SK-N-SH (cell line): ENCODE data around the gene VPS25. TPM values are rescaled to one million over a fixed set of nuclear protein-coding genes. Genes with fewer than 3 reads are reported as not detected.

Experiments
- CTCF ChIA-PET: fragments of 300-600, 350-600 bp; formaldehyde crosslinking; extraction: SDS; loops from one replicate; lab custom pipeline; 2021; lab: Yijun Ruan, JAX
- POLR2A ChIA-PET: fragments of 350-600 bp; sonication (Branson Sonifier 250); formaldehyde crosslinking; extraction: SDS; loops from one replicate; lab custom pipeline; 2020; ENCODE audit warnings: antibody characterized with exemption, inconsistent platforms; lab: Yijun Ruan, JAX
- DNase-seq: peaks from one replicate; pipeline ENCODE4 v3.0.0; 2012
- H2AFZ ChIP-seq: fragments of 200-600 bp; sonication (generic); 2 replicates; pipeline ENCODE4 v1.8.1; 2016; ENCODE audit warnings: antibody characterized with exemption, mild to moderate bottlenecking, low read depth
- H3F3A ChIP-seq: fragments of 200-600 bp; sonication (generic); replicated peaks from 2 replicates; pipeline ENCODE3; 2016; ENCODE audit warnings: antibody characterized with exemption, mild to moderate bottlenecking; ENCODE audit not compliant: insufficient read depth
- H3K27ac ChIP-seq, 2 experiments: fragments of 200-500 bp in 1 of 2; fragments of 200-600 bp in 1 of 2; sonication (Bioruptor generic) in 1 of 2; sonication (generic), shearing (Covaris generic) in 1 of 2; 2 replicates each; pipeline versions ENCODE4 v1.5.1 to v1.6.1; 2014 to 2016; ENCODE audit warnings: low read depth in 2 of 2, inconsistent platforms in 1 of 2, low read length in 1 of 2, mild to moderate bottlenecking in 1 of 2, mixed read lengths in 1 of 2
- H3K27me3 ChIP-seq: fragments of 200-600 bp; sonication (generic), shearing (Covaris generic); 2 replicates; pipeline ENCODE4 v1.6.1; 2016; ENCODE audit warnings: mixed run types; ENCODE audit not compliant: insufficient read depth
- H3K36me3 ChIP-seq, 2 experiments: fragments of 200-500 bp in 1 of 2; fragments of 200-600 bp in 1 of 2; sonication (Bioruptor generic) in 1 of 2; sonication (generic) in 1 of 2; replicated peaks in 1 of 2; 2 replicates each; pipeline versions ENCODE3 to v1.5.1; 2014 to 2016; ENCODE audit warnings: low read length in 1 of 2, mild to moderate bottlenecking in 1 of 2; ENCODE audit not compliant: insufficient read depth in 2 of 2, control insufficient read depth in 1 of 2
- H3K4me1 ChIP-seq, 2 experiments: fragments of 200-500 bp in 1 of 2; fragments of 200-600 bp in 1 of 2; sonication (Bioruptor generic) in 1 of 2; sonication (generic), shearing (Covaris generic) in 1 of 2; 2 replicates each; pipeline versions ENCODE4 v1.5.1 to v1.6.1; 2014 to 2016; ENCODE audit warnings: low read depth in 1 of 2, low read length in 1 of 2, mixed run types in 1 of 2; ENCODE audit not compliant: insufficient read depth in 2 of 2, control insufficient read depth in 1 of 2
- H3K4me2 ChIP-seq: fragments of 200-600 bp; sonication (generic), shearing (Covaris generic); 2 replicates; pipeline ENCODE4 v1.6.1; 2017; ENCODE audit warnings: mixed run types
- H3K4me3 ChIP-seq, 2 experiments: fragments of 200-500 bp in 1 of 2; fragments of 200-600 bp in 1 of 2; sonication (Bioruptor generic) in 1 of 2; sonication (generic), shearing (Covaris generic) in 1 of 2; 2 replicates each; pipeline versions ENCODE4 v1.5.1 to v1.8.1; 2014 to 2016; ENCODE audit warnings: low read depth in 2 of 2, inconsistent platforms in 1 of 2, low read length in 1 of 2, mild to moderate bottlenecking in 1 of 2, mixed read lengths in 1 of 2, moderate library complexity in 1 of 2
- H3K79me2 ChIP-seq: fragments of 200-600 bp; sonication (generic); 2 replicates; pipeline ENCODE4 v1.8.1; 2017; ENCODE audit warnings: mild to moderate bottlenecking; ENCODE audit not compliant: insufficient read depth
- H3K9ac ChIP-seq: fragments of 200-600 bp; sonication (generic); 2 replicates; pipeline ENCODE4 v1.6.1; 2017; ENCODE audit warnings: mixed run types
- H3K9me2 ChIP-seq: fragments of 200-600 bp; sonication (generic); 2 replicates; pipeline ENCODE4 v1.6.1; 2017; ENCODE audit warnings: mixed run types
- H3K9me3 ChIP-seq: fragments of 200-600 bp; sonication (generic); 2 replicates; pipeline ENCODE4 v1.6.1; 2017; ENCODE audit warnings: mixed run types, mild to moderate bottlenecking, moderate library complexity
- H4K20me1 ChIP-seq: fragments of 200-600 bp; sonication (generic); 2 replicates; pipeline ENCODE4 v1.6.1; 2017; ENCODE audit warnings: mild to moderate bottlenecking, mixed run types; ENCODE audit not compliant: insufficient read depth
- CHD2 ChIP-seq: fragments of 150-350 bp; IDR thresholded peaks from 2 replicates; pipeline ENCODE4 v1.6.1; 2018; ENCODE audit warnings: low read length; ENCODE audit not compliant: partially characterized antibody
- CTCF ChIP-seq: fragments of 200-600 bp; sonication (generic); IDR thresholded peaks from 2 replicates; pipeline ENCODE4 v1.6.1; 2017; ENCODE audit warnings: antibody characterized with exemption, mild to moderate bottlenecking, moderate library complexity
- ELF1 ChIP-seq: IDR thresholded peaks from 2 replicates; pipeline ENCODE4 v1.4.0; 2012
- EZH2phosphoT487 ChIP-seq: fragments of 200-600 bp; sonication (generic); IDR thresholded peaks from 2 replicates; pipeline ENCODE4 v1.6.1; 2017; ENCODE audit warnings: low read depth, mixed run types, mild to moderate bottlenecking, antibody characterized with exemption, moderate library complexity, borderline replicate concordance
- FOSL2 ChIP-seq: IDR thresholded peaks from 2 replicates; pipeline ENCODE4 v1.4.0; 2012; ENCODE audit warnings: low read depth, mild to moderate bottlenecking, moderate library complexity, borderline replicate concordance
- GATA2 ChIP-seq: sonication (generic); formaldehyde crosslinking; IDR thresholded peaks from 2 replicates; pipeline ENCODE4 v1.5.0; 2020; ENCODE audit warnings: mild to moderate bottlenecking, missing genetic modification reagents
- IRF3 ChIP-seq: fragments of 150-350 bp; IDR thresholded peaks from 2 replicates; pipeline ENCODE4 v1.6.1; 2016; ENCODE audit warnings: mild to moderate bottlenecking, low read depth, low read length
- MAX ChIP-seq: IDR thresholded peaks from 2 replicates; pipeline ENCODE4 v1.4.0; 2012; ENCODE audit warnings: low read depth
- MXI1 ChIP-seq: IDR thresholded peaks from 2 replicates; pipeline ENCODE4 v1.6.1; 2012; ENCODE audit warnings: mild to moderate bottlenecking, low read depth, low read length, improper control_type of control experiment
- PBX3 ChIP-seq: IDR thresholded peaks from 2 replicates; pipeline ENCODE4; 2012
- POLR2AphosphoS5 ChIP-seq: IDR thresholded peaks from 2 replicates; pipeline ENCODE4 v1.6.1; 2012; ENCODE audit warnings: low read depth, low read length
- RAD21 ChIP-seq: IDR thresholded peaks from 2 replicates; pipeline ENCODE4 v1.6.1; 2012; ENCODE audit warnings: mild to moderate bottlenecking, low read length
- RFX5 ChIP-seq: IDR thresholded peaks from 2 replicates; pipeline ENCODE4 v1.6.1; 2012; ENCODE audit warnings: mild to moderate bottlenecking, improper control_type of control experiment, low read length
- USF1 ChIP-seq: IDR thresholded peaks from 2 replicates; pipeline ENCODE4 v1.4.0; 2012; ENCODE audit warnings: low read depth, borderline replicate concordance
- YY1 ChIP-seq: IDR thresholded peaks from 2 replicates; pipeline ENCODE4 v1.4.0; 2012; ENCODE audit warnings: low read depth, mild to moderate bottlenecking
- ZBTB33 ChIP-seq: IDR thresholded peaks from 2 replicates; pipeline ENCODE4 v1.4.0; 2012; ENCODE audit warnings: low read depth, borderline replicate concordance
- WGBS: methylation state at CpG from one replicate; pipeline ENCODE4 v1.1.6; 2017; ENCODE audit warnings: low lambda C conversion rate; 5-methylcytosine and 5-hydroxymethylcytosine counted together
- polyA plus RNA-seq, 3 experiments: library from polyadenylated mRNA; depleted of rRNA; stranded (reverse); fragments of >200 nt; gene quantifications; 2 replicates each; pipeline ENCODE4 v1.2.3, GENCODE V29; 2012

Gene VPS25
- polyA plus RNA-seq, 1 of the 3 experiments (the other 2 are of a cell fraction): 127 TPM

GRCh38 chr17:42750739-42751344 is 22.4 kb upstream of the VPS25 start:
- no peaks in the 10 kb centered on the region for H4K20me1 ChIP-seq
- ChIA-PET CTCF (interaction anchor here (1.9 to 4.8 kb wide), 2 partner anchors 12 to 173 kb away, joined by 7 to 37 read pairs; partner anchors contain the start of gene PSMC3IP), POLR2A (interaction anchor here (1.4 kb wide), 1 partner anchor 11 kb away, joined by 3 read pairs; the partner anchor contains the start of gene RAMP2)
- H3K9ac ChIP-seq: no peak overlapping the region
- no peak overlapping the region for H2AFZ ChIP-seq
- H3K9me3 ChIP-seq: no peaks in the 10 kb centered on the region
- peaks cover 8% of the 10 kb centered on the region; the same call in 1 of the 2 replicates for H3K27me3 ChIP-seq
- WGBS: 51% methylated on average over 3 of the region's 3 CpGs
- no peaks in the 10 kb centered on the region for H3K36me3 ChIP-seq
- no peak overlapping the region for H3K4me3 ChIP-seq
- H3F3A ChIP-seq: peaks cover 3% of the 10 kb centered on the region
- no peak overlapping the region for H3K4me2 ChIP-seq
- H3K4me1 ChIP-seq: no peaks in the 10 kb centered on the region; a peak in 1 of 4 replicates
- DNase-seq: no peak
- TF ChIP-seq FOSL2 (no peak), MXI1 (no peak), EZH2phosphoT487 (no peak), GATA2 (no peak), USF1 (no peak), CTCF (no peak), CHD2 (no peak), ZBTB33 (no peak), POLR2AphosphoS5 (no peak), YY1 (no peak), RFX5 (no peak), RAD21 (no peak), IRF3 (no peak), MAX (no peak), ELF1 (no peak), PBX3 (no peak)
- no peak overlapping the region for H3K27ac ChIP-seq
- no peaks in the 10 kb centered on the region for H3K9me2 ChIP-seq
- H3K79me2 ChIP-seq: no peaks in the 10 kb centered on the region
